ENCODE results near the gene TULP1. TPM values are rescaled to one million over a fixed set of nuclear protein-coding genes. Genes with fewer than 3 reads are reported as not detected.

Gene TULP1
- total and polyA plus RNA-seq, 10 donors, result 0.03 to 0.09 (median 0.04) TPM; not detected in 7

- peaks cover 0 to 48% (median 12%) of the 10 kb centered on the region in 6 donors for H3K36me3 ChIP-seq
- DNase-seq, result no peak
- 92 to 97% (median 93%) methylated on average over 5 of the region's 5 CpGs for WGBS, 5 donors
- H3K4me1 ChIP-seq, result peaks cover 0 to 12% (median under 1%) of the 10 kb centered on the region in 6 donors
- no peak overlapping the region for H3K4me3 ChIP-seq
- no peak for TF ChIP-seq CTCF (IDR thresholded peaks at IDR 0.05 in 8 of 11, conservative IDR thresholded peaks at IDR 0.05 in 3 of 11)
- TF ChIP-seq POLR2AphosphoS5 (IDR thresholded peaks at IDR 0.05), result no peak
- no peak for TF ChIP-seq POLR2A (IDR thresholded peaks at IDR 0.05)
- intact Hi-C loops (cut with DNase I; ENCODE audit: low total_unique reads), result no loop called here
- H3K9me3 ChIP-seq, result no peaks in the 10 kb centered on the region
- no peak overlapping the region for H3K27ac ChIP-seq
- H3K27me3 ChIP-seq (replicated peaks in 1 of 7), result no peaks in the 10 kb centered on the region
Measured at GRCh38 chr6:35477551-35478179, 35.0 kb downstream of the TULP1 start.

- no peak overlapping the region for H3K4me3 ChIP-seq
- H3K4me1 ChIP-seq, result peaks cover 0 to 18% (median 7%) of the 10 kb centered on the region in 6 donors
- TF ChIP-seq CTCF (IDR thresholded peaks at IDR 0.05 in 8 of 11, conservative IDR thresholded peaks at IDR 0.05 in 3 of 11), result no peak
- TF ChIP-seq POLR2AphosphoS5 (IDR thresholded peaks at IDR 0.05), result peak in 1 of 3 donors; percentile 11
- TF ChIP-seq POLR2A (IDR thresholded peaks at IDR 0.05), result no peak
- H3K36me3 ChIP-seq, result peaks cover 0 to 54% (median 17%) of the 10 kb centered on the region in 6 donors
- no peak overlapping the region for H3K27ac ChIP-seq
- no peaks in the 10 kb centered on the region for H3K27me3 ChIP-seq (replicated peaks in 1 of 7)
- 83 to 96% (median 94%) methylated on average over 4 to 8 of the region's 8 CpGs for WGBS, 5 donors
- no peak for DNase-seq
- intact Hi-C loops (cut with DNase I; ENCODE audit: low total_unique reads), result no loop called here
- no peaks in the 10 kb centered on the region for H3K9me3 ChIP-seq
Measured at GRCh38 chr6:35477028-35477427, 35.7 kb downstream of the TULP1 start.

- no peak for DNase-seq
- Histone ChIP-seq H3K27ac (no peak overlapping the region), H3K4me3 (no peak overlapping the region), H3K27me3 (replicated peaks in 1 of 7) (no peaks in the 10 kb centered on the region), H3K4me1 (peaks cover 3 to 29% (median 13%) of the 10 kb centered on the region in 6 donors), H3K9me3 (no peaks in the 10 kb centered on the region), H3K36me3 (peaks cover 0 to 65% (median 25%) of the 10 kb centered on the region in 6 donors)
- 88 to 93% (median 90%) methylated on average over 12 to 14 of the region's 14 CpGs for WGBS, 5 donors
- no peak for TF ChIP-seq POLR2AphosphoS5 (IDR thresholded peaks at IDR 0.05)
- TF ChIP-seq CTCF (IDR thresholded peaks at IDR 0.05 in 8 of 11, conservative IDR thresholded peaks at IDR 0.05 in 3 of 11), result no peak
- no peak for TF ChIP-seq POLR2A (IDR thresholded peaks at IDR 0.05)
- intact Hi-C loops (cut with DNase I; ENCODE audit: low total_unique reads), result no loop called here
Measured at GRCh38 chr6:35476004-35476403, 36.7 kb downstream of the TULP1 start.

- TF ChIP-seq POLR2AphosphoS5 (IDR thresholded peaks at IDR 0.05), result no peak
- TF ChIP-seq CTCF (IDR thresholded peaks at IDR 0.05 in 8 of 11, conservative IDR thresholded peaks at IDR 0.05 in 3 of 11), result no peak
- TF ChIP-seq POLR2A (IDR thresholded peaks at IDR 0.05), result no peak
- no peak for DNase-seq
- intact Hi-C loops (cut with DNase I; ENCODE audit: low total_unique reads), result no loop called here
- H3K27ac ChIP-seq, result no peak overlapping the region
- 88 to 95% (median 91%) methylated on average over 4 of the region's 4 CpGs for WGBS, 5 donors
- H3K36me3 ChIP-seq, result peaks cover 0 to 69% (median 29%) of the 10 kb centered on the region in 6 donors
- no peaks in the 10 kb centered on the region for H3K9me3 ChIP-seq
- H3K27me3 ChIP-seq (replicated peaks in 1 of 7), result no peaks in the 10 kb centered on the region
- H3K4me1 ChIP-seq, result peaks cover 7 to 33% (median 17%) of the 10 kb centered on the region in 6 donors
- no peak overlapping the region for H3K4me3 ChIP-seq
Measured at GRCh38 chr6:35475573-35475972, 37.1 kb downstream of the TULP1 start.
